ENCODE results near the gene TBXT.
"Not testable (repeated sequence)": the region's sequence is repeated elsewhere in the genome, so short reads cannot be mapped to it uniquely, and the experiment has no call there.

The TBXT gene

GRCh38 chr6:166127624-166128472 is 39.8 kb downstream of the TBXT start:
- Histone ChIP-seq H3K9ac (ENCODE audit: low read length) (no peak overlapping the region), H3K4me3 (ENCODE audit: low read length) (no peak overlapping the region), H3K4me1 (ENCODE audit: control insufficient read depth, insufficient read depth, low read length) (no peaks in the 10 kb centered on the region), H3K36me3 (ENCODE audit: control insufficient read depth, insufficient read depth, low read length) (no peaks in the 10 kb centered on the region), H3K27me3 (ENCODE audit: control insufficient read depth, insufficient read depth, low read length) (no peaks in the 10 kb centered on the region), H3K27ac (ENCODE audit: low read depth, low read length) (no peak overlapping the region)

- not testable (repeated sequence) for H3K4me1 ChIP-seq (ENCODE audit: control insufficient read depth, insufficient read depth, low read length); H3K9ac ChIP-seq (ENCODE audit: low read length); H3K4me3 ChIP-seq (ENCODE audit: low read length); H3K27me3 ChIP-seq (ENCODE audit: control insufficient read depth, insufficient read depth, low read length); H3K27ac ChIP-seq (ENCODE audit: low read depth, low read length); H3K36me3 ChIP-seq (ENCODE audit: control insufficient read depth, insufficient read depth, low read length)
Observed at GRCh38 chr6:166123115-166123514, 44.5 kb downstream of the TBXT start.

- no peak overlapping the region for H3K4me3 ChIP-seq (ENCODE audit: low read length)
- H3K36me3 ChIP-seq (ENCODE audit: control insufficient read depth, insufficient read depth, low read length): no peaks in the 10 kb centered on the region
- no peaks in the 10 kb centered on the region for H3K4me1 ChIP-seq (ENCODE audit: control insufficient read depth, insufficient read depth, low read length)
- no peaks in the 10 kb centered on the region for H3K27me3 ChIP-seq (ENCODE audit: control insufficient read depth, insufficient read depth, low read length)
- H3K9ac ChIP-seq (ENCODE audit: low read length): no peak overlapping the region
- no peak overlapping the region for H3K27ac ChIP-seq (ENCODE audit: low read depth, low read length)
Observed at GRCh38 chr6:166121726-166122125, 45.9 kb downstream of the TBXT start.

GRCh38 chr6:166119116-166119911 is 48.3 kb downstream of the TBXT start:
- H3K4me1 ChIP-seq (ENCODE audit: control insufficient read depth, insufficient read depth, low read length): no peaks in the 10 kb centered on the region
- no peaks in the 10 kb centered on the region for H3K27me3 ChIP-seq (ENCODE audit: control insufficient read depth, insufficient read depth, low read length)
- no peak overlapping the region for H3K9ac ChIP-seq (ENCODE audit: low read length)
- H3K4me3 ChIP-seq (ENCODE audit: low read length): no peak overlapping the region
- H3K36me3 ChIP-seq (ENCODE audit: control insufficient read depth, insufficient read depth, low read length): no peaks in the 10 kb centered on the region
- no peak overlapping the region for H3K27ac ChIP-seq (ENCODE audit: low read depth, low read length)

GRCh38 chr6:166115609-166116008 is 52.0 kb downstream of the TBXT start:
- Histone ChIP-seq H3K4me1 (ENCODE audit: control insufficient read depth, insufficient read depth, low read length) (no peaks in the 10 kb centered on the region), H3K9ac (ENCODE audit: low read length) (no peak overlapping the region), H3K27ac (ENCODE audit: low read depth, low read length) (no peak overlapping the region), H3K4me3 (ENCODE audit: low read length) (no peak overlapping the region), H3K27me3 (ENCODE audit: control insufficient read depth, insufficient read depth, low read length) (no peaks in the 10 kb centered on the region), H3K36me3 (ENCODE audit: control insufficient read depth, insufficient read depth, low read length) (no peaks in the 10 kb centered on the region)

GRCh38 chr6:166112580-166112979 is 55.1 kb downstream of the TBXT start:
- H3K4me1 ChIP-seq (ENCODE audit: control insufficient read depth, insufficient read depth, low read length): no peaks in the 10 kb centered on the region
- H3K27ac ChIP-seq (ENCODE audit: low read depth, low read length): no peak overlapping the region
- no peak overlapping the region for H3K9ac ChIP-seq (ENCODE audit: low read length)
- no peak overlapping the region for H3K4me3 ChIP-seq (ENCODE audit: low read length)
- no peaks in the 10 kb centered on the region for H3K27me3 ChIP-seq (ENCODE audit: control insufficient read depth, insufficient read depth, low read length)
- no peaks in the 10 kb centered on the region for H3K36me3 ChIP-seq (ENCODE audit: control insufficient read depth, insufficient read depth, low read length)

GRCh38 chr6:166109608-166110007 is 58.0 kb downstream of the TBXT start:
- no peaks in the 10 kb centered on the region for H3K36me3 ChIP-seq (ENCODE audit: control insufficient read depth, insufficient read depth, low read length)
- H3K27ac ChIP-seq (ENCODE audit: low read depth, low read length): no peak overlapping the region
- H3K4me1 ChIP-seq (ENCODE audit: control insufficient read depth, insufficient read depth, low read length): no peaks in the 10 kb centered on the region
- H3K9ac ChIP-seq (ENCODE audit: low read length): no peak overlapping the region
- H3K4me3 ChIP-seq (ENCODE audit: low read length): no peak overlapping the region
- H3K27me3 ChIP-seq (ENCODE audit: control insufficient read depth, insufficient read depth, low read length): no peaks in the 10 kb centered on the region

Data from rectal smooth muscle tissue (tissue), 1 donor.